ENCODE data around the gene ADCY7. TPM values are rescaled to one million over a fixed set of nuclear protein-coding genes. Genes with fewer than 3 reads are reported as not detected.
A peak's percentile ranks its signal among the peaks of the same experiment; 100 is the strongest.

The ADCY7 gene
- total and polyA plus RNA-seq, 3 donors from 2014 or later, result 5.9 to 9.4 (median 5.9) TPM

DNA sequence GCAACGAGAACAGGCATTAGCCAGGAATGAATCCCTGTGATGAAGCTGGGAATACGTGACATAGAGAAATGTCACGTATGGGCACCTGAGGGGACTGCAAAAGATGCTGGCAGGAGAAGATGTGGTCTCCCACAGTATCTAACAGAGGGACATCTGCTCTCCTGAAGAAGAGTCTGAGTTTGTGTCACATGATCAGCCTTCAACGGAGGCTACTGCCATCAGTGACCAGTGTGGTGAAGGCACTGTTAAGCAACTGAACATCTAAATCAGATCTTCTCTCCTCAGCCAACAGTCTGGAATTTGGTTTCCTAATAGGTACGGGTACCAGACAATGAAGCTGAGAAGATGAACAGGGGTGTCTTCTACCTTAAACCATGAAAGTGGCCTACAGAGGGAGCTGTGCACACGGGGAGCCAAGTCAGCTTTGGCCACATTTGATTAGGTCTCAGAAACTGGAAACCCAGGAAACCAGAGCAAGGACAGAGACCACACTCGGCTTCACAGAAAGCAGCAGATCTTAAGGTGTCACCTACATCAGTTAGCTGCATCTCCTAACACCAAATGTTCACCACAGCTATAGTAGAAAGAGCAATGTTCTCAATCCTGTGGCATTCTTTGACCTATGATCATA, 60.6 kb downstream of the ADCY7 start:
- 68 to 79% methylated on average over 7 of the region's 7 CpGs for WGBS, 2 donors
- Histone ChIP-seq H3K4me3 (no peak overlapping the region), H3K27me3 (no peaks in the 10 kb centered on the region), H3K9me3 (no peaks in the 10 kb centered on the region), H3K4me1 (no peaks in the 10 kb centered on the region), H3K27ac (no peak overlapping the region), H3K36me3 (ENCODE audit: low read depth, missing control alignments) (no peaks in the 10 kb centered on the region)
- no peak for DNase-seq
- intact Hi-C loops (cut with DNase I; ENCODE audit: low total_unique reads), result no loop called here
- TF ChIP-seq, protein P1, sequence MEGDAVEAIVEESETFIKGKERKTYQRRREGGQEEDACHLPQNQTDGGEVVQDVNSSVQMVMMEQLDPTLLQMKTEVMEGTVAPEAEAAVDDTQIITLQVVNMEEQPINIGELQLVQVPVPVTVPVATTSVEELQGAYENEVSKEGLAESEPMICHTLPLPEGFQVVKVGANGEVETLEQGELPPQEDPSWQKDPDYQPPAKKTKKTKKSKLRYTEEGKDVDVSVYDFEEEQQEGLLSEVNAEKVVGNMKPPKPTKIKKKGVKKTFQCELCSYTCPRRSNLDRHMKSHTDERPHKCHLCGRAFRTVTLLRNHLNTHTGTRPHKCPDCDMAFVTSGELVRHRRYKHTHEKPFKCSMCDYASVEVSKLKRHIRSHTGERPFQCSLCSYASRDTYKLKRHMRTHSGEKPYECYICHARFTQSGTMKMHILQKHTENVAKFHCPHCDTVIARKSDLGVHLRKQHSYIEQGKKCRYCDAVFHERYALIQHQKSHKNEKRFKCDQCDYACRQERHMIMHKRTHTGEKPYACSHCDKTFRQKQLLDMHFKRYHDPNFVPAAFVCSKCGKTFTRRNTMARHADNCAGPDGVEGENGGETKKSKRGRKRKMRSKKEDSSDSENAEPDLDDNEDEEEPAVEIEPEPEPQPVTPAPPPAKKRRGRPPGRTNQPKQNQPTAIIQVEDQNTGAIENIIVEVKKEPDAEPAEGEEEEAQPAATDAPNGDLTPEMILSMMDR (IDR thresholded peaks at IDR 0.05), result peak in 1 of 3 experiments; percentile 41
- no peak for TF ChIP-seq POLR2A (IDR thresholded peaks at IDR 0.05)

DNA sequence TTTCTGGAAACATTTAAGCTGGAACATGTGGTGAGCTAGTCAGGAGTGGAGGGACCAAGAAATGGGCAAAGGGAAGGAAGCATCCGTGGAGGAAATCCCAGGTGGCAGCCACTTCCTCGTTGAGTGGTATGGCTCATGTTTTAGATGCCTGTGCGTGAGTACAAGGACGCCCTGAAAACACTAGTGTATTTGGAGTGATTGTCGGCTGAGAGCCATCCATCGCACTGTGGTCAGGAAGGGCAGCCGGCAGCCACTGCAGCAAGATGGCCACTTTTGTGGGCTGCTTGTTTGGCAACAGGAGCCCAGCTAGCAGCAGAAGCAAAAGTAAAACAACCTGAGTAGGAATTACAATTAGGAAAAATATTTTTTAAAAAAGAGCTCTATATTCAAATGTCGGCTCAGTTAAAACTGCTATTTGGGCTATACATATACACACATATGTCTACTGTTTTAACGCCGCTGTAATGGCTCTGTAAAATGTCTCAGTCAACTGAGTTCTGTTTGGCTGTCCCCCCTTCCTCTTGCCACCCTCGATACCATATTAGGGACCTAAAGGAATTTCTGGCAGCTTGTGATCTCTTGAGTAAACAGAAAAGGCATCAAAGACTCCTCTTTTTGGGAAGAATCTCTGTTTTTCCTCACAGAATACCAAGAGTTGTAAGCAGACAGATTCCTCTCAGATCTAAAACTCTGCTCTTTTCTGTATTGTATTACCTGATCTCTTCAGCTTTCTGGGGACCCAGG, 63.3 kb downstream of the ADCY7 start:
- H3K36me3 ChIP-seq (ENCODE audit: low read depth, missing control alignments), result no peaks in the 10 kb centered on the region
- no peak for TF ChIP-seq POLR2A (IDR thresholded peaks at IDR 0.05)
- TF ChIP-seq, protein P1 (IDR thresholded peaks at IDR 0.05), result no peak

DNA sequence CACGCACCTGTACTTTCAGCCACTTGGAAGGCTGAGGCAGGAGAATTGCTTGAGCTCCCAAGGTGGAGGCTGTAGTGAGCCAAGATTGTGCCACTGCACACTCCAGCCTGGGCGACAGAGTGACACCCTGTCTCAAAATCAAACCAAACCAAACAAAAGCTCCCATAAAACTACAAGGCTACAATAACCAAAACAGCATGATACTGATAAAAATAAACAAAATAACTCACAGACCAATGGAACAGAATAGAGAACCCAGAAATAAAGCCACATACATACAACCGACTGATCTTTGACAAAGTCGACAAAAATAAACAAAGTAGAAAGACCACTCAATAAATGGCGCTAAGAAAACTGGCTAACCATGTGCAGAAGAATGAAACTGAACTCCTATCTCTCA, 65.2 kb downstream of the ADCY7 start:
- no peaks in the 10 kb centered on the region for H3K36me3 ChIP-seq (ENCODE audit: low read depth, missing control alignments)
- H3K4me3 ChIP-seq, result no peak overlapping the region
- no peaks in the 10 kb centered on the region for H3K27me3 ChIP-seq
- no peaks in the 10 kb centered on the region for H3K4me1 ChIP-seq
- H3K9me3 ChIP-seq, result no peaks in the 10 kb centered on the region
- intact Hi-C loops (cut with DNase I; ENCODE audit: low total_unique reads), result no loop called here
- TF ChIP-seq, protein P1 (IDR thresholded peaks at IDR 0.05), result no peak
- no peak for TF ChIP-seq POLR2A (IDR thresholded peaks at IDR 0.05)
- no peak for DNase-seq
- no peak overlapping the region for H3K27ac ChIP-seq
- WGBS, 2 donors, result 93 to 99% methylated on average over 5 of the region's 5 CpGs

More for the DNA sequence above, 63.3 kb downstream of the ADCY7 start:
- H3K27ac ChIP-seq, result no peak overlapping the region
- H3K4me3 ChIP-seq, result no peak overlapping the region
- 83 to 86% methylated on average over 11 of the region's 11 CpGs for WGBS, 2 donors
- DNase-seq, result no peak
- intact Hi-C loops (cut with DNase I; ENCODE audit: low total_unique reads), result no loop called here
- H3K27me3 ChIP-seq, result no peaks in the 10 kb centered on the region
- no peaks in the 10 kb centered on the region for H3K4me1 ChIP-seq
- no peaks in the 10 kb centered on the region for H3K9me3 ChIP-seq

DNA sequence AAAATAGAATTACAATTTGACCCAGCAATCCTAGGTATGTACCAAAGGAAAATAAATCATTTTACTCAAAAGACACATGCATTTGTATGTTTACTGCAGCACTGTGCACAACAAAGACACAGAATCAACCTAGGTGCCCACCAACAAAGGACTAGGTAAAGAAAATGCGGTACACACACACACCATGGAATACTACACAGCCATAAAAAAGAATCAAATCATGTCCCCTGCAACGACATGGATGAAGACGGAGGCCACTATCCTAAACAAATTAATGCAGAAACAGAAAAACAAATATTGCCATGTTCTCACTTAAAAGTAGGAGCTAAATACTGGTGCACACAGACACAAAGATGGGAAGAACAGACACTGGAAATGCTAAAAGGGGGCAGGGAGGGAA, 66.2 kb downstream of the ADCY7 start:
- intact Hi-C loops (cut with DNase I; ENCODE audit: low total_unique reads), result no loop called here

More for the DNA sequence above, 66.2 kb downstream of the ADCY7 start:
- 95 to 100% methylated on average over 3 of the region's 3 CpGs for WGBS, 2 donors
- Histone ChIP-seq H3K9me3 (no peaks in the 10 kb centered on the region), H3K27ac (no peak overlapping the region), H3K4me3 (no peak overlapping the region), H3K4me1 (peaks cover 2% of the 10 kb centered on the region), H3K27me3 (no peaks in the 10 kb centered on the region), H3K36me3 (ENCODE audit: low read depth, missing control alignments) (no peaks in the 10 kb centered on the region)
- DNase-seq, result no peak
- TF ChIP-seq POLR2A (IDR thresholded peaks at IDR 0.05), result no peak
- TF ChIP-seq, protein P1 (IDR thresholded peaks at IDR 0.05), result no peak
